CD14-positive monocyte (primary cell): Measurements from ENCODE around the gene EEPD1. TPM values are rescaled to one million over a fixed set of nuclear protein-coding genes. Genes with fewer than 3 reads are reported as not detected.
A peak's percentile ranks its signal among the peaks of the same experiment; 100 is the strongest.

ENCODE experiments used
- DNase-seq, 3 donors: peaks; one replicate each; pipeline ENCODE4 v3.0.0-alpha.2; 2011 to 2022
- H2AFZ ChIP-seq: 2 replicates; pipeline ENCODE4 v1.6.0; 2012; ENCODE audit warnings: mild to moderate bottlenecking, low read depth, low read length, inconsistent platforms; ENCODE audit not compliant: insufficient read depth, poor library complexity, severe bottlenecking
- H3K27ac ChIP-seq, 2 donors: 1 replicate in 1 of 2; 2 replicates in 1 of 2; pipeline ENCODE4 v1.5.1; 2012 to 2013; ENCODE audit warnings: low read length in 2 of 2, control low read depth in 1 of 2, inconsistent platforms in 1 of 2, low read depth in 1 of 2, mild to moderate bottlenecking in 1 of 2
- H3K27me3 ChIP-seq, 2 donors: one replicate each; pipeline versions ENCODE4 v1.6.0 to v1.6.1; 2011 to 2013; ENCODE audit warnings: low read length in 2 of 2; ENCODE audit not compliant: control insufficient read depth in 2 of 2, insufficient read depth in 2 of 2
- H3K36me3 ChIP-seq, 2 donors: replicated peaks in 1 of 2; 1 replicate in 1 of 2; 2 replicates in 1 of 2; pipeline versions ENCODE4 v1.5.1 to v1.6.1; 2012 to 2013; ENCODE audit warnings: low read length in 2 of 2, control low read depth in 1 of 2, inconsistent platforms in 1 of 2, mild to moderate bottlenecking in 1 of 2; ENCODE audit not compliant: insufficient read depth in 2 of 2, control insufficient read depth in 1 of 2
- H3K4me1 ChIP-seq, 2 donors: 1 replicate in 1 of 2; 2 replicates in 1 of 2; pipeline versions ENCODE4 v1.5.1 to v1.6.1; 2012 to 2013; ENCODE audit warnings: low read length in 2 of 2, control low read depth in 1 of 2, inconsistent platforms in 1 of 2, mild to moderate bottlenecking in 1 of 2, moderate library complexity in 1 of 2; ENCODE audit not compliant: insufficient read depth in 2 of 2, control insufficient read depth in 1 of 2
- H3K4me2 ChIP-seq: replicated peaks from 2 replicates; pipeline ENCODE3; 2012; ENCODE audit warnings: low read length, moderate library complexity, mild to moderate bottlenecking; ENCODE audit not compliant: poor library complexity, severe bottlenecking; ENCODE audit errors: extremely low read depth
- H3K4me3 ChIP-seq, 3 experiments: fragments of 200-600 bp in 1 of 3; sonication (generic) in 1 of 3; replicated peaks in 1 of 3; 1 replicate in 2 of 3; 2 replicates in 1 of 3; pipeline ENCODE4 v1.5.1; 2011 to 2013; ENCODE audit warnings: low read length in 3 of 3, mild to moderate bottlenecking in 3 of 3, control low read depth in 2 of 3, low read depth in 2 of 3, inconsistent platforms in 1 of 3, moderate library complexity in 1 of 3
- H3K79me2 ChIP-seq: 2 replicates; pipeline ENCODE4 v1.6.0; 2012; ENCODE audit warnings: mild to moderate bottlenecking, control low read depth, inconsistent platforms, low read length, moderate library complexity; ENCODE audit not compliant: insufficient read depth
- H3K9ac ChIP-seq: 2 replicates; pipeline ENCODE4 v1.6.0; 2017; ENCODE audit warnings: low read length, mild to moderate bottlenecking; ENCODE audit not compliant: insufficient read depth, poor library complexity, severe bottlenecking
- H3K9me3 ChIP-seq, 2 donors: replicated peaks in 1 of 2; 1 replicate in 1 of 2; 2 replicates in 1 of 2; pipeline versions ENCODE4 v1.5.1 to v1.6.1; 2012 to 2013; ENCODE audit warnings: low read length in 2 of 2, control low read depth in 1 of 2; ENCODE audit not compliant: control insufficient read depth in 1 of 2, insufficient read depth in 1 of 2
- H4K20me1 ChIP-seq: 2 replicates; pipeline ENCODE4 v1.6.0; 2012; ENCODE audit warnings: mild to moderate bottlenecking, low read length, control low read depth, moderate library complexity; ENCODE audit not compliant: insufficient read depth
- H3K27ac Mint-ChIP-seq, 7 donors: one replicate each; pipeline ENCODE4 v1.8.0; 2020; ENCODE audit warnings: mild to moderate bottlenecking in 7 of 7, mixed read lengths in 7 of 7, moderate library complexity in 6 of 7, inconsistent platforms in 2 of 7
- H3K27me3 Mint-ChIP-seq, 3 donors: one replicate each; pipeline ENCODE4 v1.8.0; 2021 to 2022; ENCODE audit warnings: low read depth in 3 of 3, mild to moderate bottlenecking in 3 of 3, mixed read lengths in 3 of 3, moderate library complexity in 3 of 3, inconsistent platforms in 1 of 3
- H3K36me3 Mint-ChIP-seq, 2 donors: one replicate each; pipeline ENCODE4 v1.8.0; 2020; ENCODE audit warnings: mixed read lengths in 2 of 2, inconsistent platforms in 1 of 2, mild to moderate bottlenecking in 1 of 2
- H3K4me1 Mint-ChIP-seq: one replicate; pipeline ENCODE4 v1.8.0; 2020; ENCODE audit warnings: mild to moderate bottlenecking, mixed read lengths
- H3K4me3 Mint-ChIP-seq, 2 donors: one replicate each; pipeline ENCODE4 v1.8.0; 2020; ENCODE audit warnings: mild to moderate bottlenecking in 2 of 2, mixed read lengths in 2 of 2, moderate library complexity in 1 of 2
- H3K9me3 Mint-ChIP-seq, 7 donors: one replicate each; pipeline ENCODE4 v1.8.0; 2020 to 2022; ENCODE audit warnings: mixed read lengths in 7 of 7, mild to moderate bottlenecking in 6 of 7, moderate library complexity in 6 of 7, inconsistent platforms in 2 of 7
- CTCF ChIP-seq: fragments of 200-600 bp; IDR thresholded peaks from one replicate; pipeline ENCODE4 v1.8.0; 2022; ENCODE audit warnings: antibody characterized with exemption, mild to moderate bottlenecking
- WGBS: methylation state at CpG from one replicate; pipeline ENCODE4 v1.1.5; 2013; ENCODE audit warnings: missing lambda C conversion rate; ENCODE audit not compliant: insufficient coverage; 5-methylcytosine and 5-hydroxymethylcytosine counted together
- intact Hi-C, 2 donors: fragments of 100-400 bp; cut with micrococcal nuclease; formaldehyde crosslinking; loops; one replicate each; pipeline versions ENCODE4 v1.15.0 to v1.15.1; 2023
- polyA plus RNA-seq, 3 donors: library from polyadenylated mRNA; depleted of rRNA in 1 of 3; unstranded in 2 of 3; stranded (reverse) in 1 of 3; fragments of 300-500 nt in 2 of 3; fragments of >200 nt in 1 of 3; fragmentation: Illumina TruSeq in 2 of 3; gene quantifications; 1 replicate in 2 of 3; 2 replicates in 1 of 3; pipeline ENCODE4 v1.2.3, GENCODE V29; 2012 to 2021

Gene EEPD1
- polyA plus RNA-seq, 3 donors, result 8.6 to 14.4 (median 12.6) TPM

DNA sequence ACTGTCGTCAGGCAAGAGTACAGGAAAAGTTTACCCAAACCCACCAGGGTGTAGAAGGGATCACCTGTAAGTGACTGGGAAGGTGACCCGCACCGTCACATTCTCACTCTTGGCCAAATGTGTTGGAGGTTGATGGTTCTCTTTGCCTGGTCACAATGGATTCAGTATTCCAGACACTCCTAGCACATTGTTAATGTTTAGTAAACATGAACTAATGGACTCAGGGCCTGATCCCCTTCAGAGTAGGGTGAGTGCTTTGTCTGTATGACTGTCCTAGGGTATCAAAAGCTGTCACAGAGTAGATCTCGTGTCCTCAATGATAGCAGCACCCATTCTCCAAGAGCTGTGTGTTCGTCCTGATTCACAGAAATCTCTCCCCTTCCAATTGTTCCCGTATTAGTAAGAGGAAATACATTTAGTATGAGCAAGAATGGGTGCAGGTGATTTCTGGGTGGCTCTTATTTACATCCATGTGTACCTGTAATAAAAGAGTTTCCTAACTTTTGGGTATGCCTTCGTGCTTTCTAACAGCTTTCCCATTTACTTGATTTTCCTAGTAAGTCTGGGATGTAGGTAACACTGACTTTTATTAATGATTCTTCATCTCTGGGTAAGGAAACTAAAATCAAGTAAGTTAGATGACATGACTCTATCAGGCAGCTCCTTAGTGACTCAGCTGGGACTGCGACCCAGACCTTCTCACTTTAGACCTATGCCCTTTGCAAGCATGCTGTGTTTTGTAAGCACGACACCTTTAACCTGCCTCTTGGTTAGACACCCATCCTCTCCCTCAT, 4.7 kb downstream of the EEPD1 start:
- peaks cover 56 to 71% of the 10 kb centered on the region in 2 donors for H3K36me3 Mint-ChIP-seq
- peak overlapping the region in 1 of 2 donors; percentile 99 for H3K4me3 Mint-ChIP-seq

DNA sequence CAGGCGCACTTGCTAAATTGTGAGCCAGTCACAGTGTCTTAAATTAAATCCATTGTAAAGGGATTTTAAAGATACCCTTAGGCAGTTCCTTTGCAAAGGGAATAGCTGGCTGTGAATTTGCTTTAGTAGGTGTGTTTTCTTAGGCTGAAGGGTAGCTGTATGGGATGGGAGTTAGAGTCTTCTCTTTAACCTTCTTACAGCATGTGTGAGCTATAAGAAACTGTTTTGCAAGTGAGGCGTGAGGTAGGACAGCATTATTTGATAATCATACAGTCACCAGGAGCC, 5.2 kb downstream of the EEPD1 start:
- WGBS, result no CpG with 5 or more reads among the region's 2 CpGs
- no peak overlapping the region for H3K4me3 Mint-ChIP-seq
- H3K9me3 Mint-ChIP-seq, result peaks cover 0 to 2% (median 0%) of the 10 kb centered on the region in 7 donors
- Histone ChIP-seq H3K9ac (no peak overlapping the region), H3K9me3 (no peaks in the 10 kb centered on the region), H3K4me1 (peaks cover 47% of the 10 kb centered on the region in 2 donors), H3K27ac (no peak overlapping the region), H3K36me3 (peaks cover 0 to 12% of the 10 kb centered on the region in 2 donors), H3K79me2 (peaks cover 33% of the 10 kb centered on the region), H2AFZ (no peak overlapping the region), H3K4me3 (no peak overlapping the region), H4K20me1 (peaks cover 69% of the 10 kb centered on the region), H3K27me3 (no peaks in the 10 kb centered on the region), H3K4me2 (no peak overlapping the region)
- TF ChIP-seq CTCF, result no peak
- DNase-seq, result no peak
- H3K36me3 Mint-ChIP-seq, result peaks cover 56 to 74% of the 10 kb centered on the region in 2 donors
- H3K27me3 Mint-ChIP-seq, result peaks cover 0 to 8% (median 0%) of the 10 kb centered on the region in 3 donors
- intact Hi-C loops, result loop anchor here (5.0 to 10.0 kb wide), 6 partner anchors 34 to 173 kb away; no protein-coding TSS in a partner anchor
- H3K4me1 Mint-ChIP-seq, result peaks cover 75% of the 10 kb centered on the region
- H3K27ac Mint-ChIP-seq, result no peak overlapping the region

More for the DNA sequence above, 4.7 kb downstream of the EEPD1 start:
- intact Hi-C loops, result loop anchor here (5.0 to 10.0 kb wide), 6 partner anchors 35 to 173 kb away; no protein-coding TSS in a partner anchor
- WGBS, result 100% methylated on average over 2 of the region's 9 CpGs
- H3K9me3 Mint-ChIP-seq, result peaks cover 0 to 2% (median 0%) of the 10 kb centered on the region in 7 donors
- Histone ChIP-seq H3K9me3 (no peaks in the 10 kb centered on the region), H3K27ac (no peak overlapping the region), H3K4me1 (peaks cover 47% of the 10 kb centered on the region in 2 donors), H2AFZ (no peak overlapping the region), H3K4me3 (no peak overlapping the region), H3K27me3 (no peaks in the 10 kb centered on the region), H3K9ac (no peak overlapping the region), H3K79me2 (peaks cover 28% of the 10 kb centered on the region), H4K20me1 (peaks cover 69% of the 10 kb centered on the region), H3K4me2 (no peak overlapping the region), H3K36me3 (peaks cover 0 to 12% of the 10 kb centered on the region in 2 donors)
- no peak for TF ChIP-seq CTCF
- no peak overlapping the region for H3K27ac Mint-ChIP-seq
- DNase-seq, result no peak
- H3K27me3 Mint-ChIP-seq, result peaks cover 0 to 6% (median 0%) of the 10 kb centered on the region in 3 donors
- peaks cover 75% of the 10 kb centered on the region for H3K4me1 Mint-ChIP-seq
